NT2/D1 (cell line): ENCODE results near the gene BCCIP.

Source experiments
- DNase-seq: peaks from one replicate; pipeline ENCODE4 v3.0.0-alpha.2; 2011; ENCODE audit warnings: low read depth, low spot score
- H3K27me3 ChIP-seq: 2 replicates; pipeline ENCODE4 v1.6.0; 2011; ENCODE audit warnings: mild to moderate bottlenecking; ENCODE audit not compliant: insufficient read length, insufficient read depth
- H3K36me3 ChIP-seq: 2 replicates; pipeline ENCODE4 v1.6.1; 2011; ENCODE audit warnings: mild to moderate bottlenecking, low read length, mixed read lengths; ENCODE audit not compliant: insufficient read depth, insufficient read length
- H3K4me1 ChIP-seq: 2 replicates; pipeline ENCODE4 v1.5.1; 2011; ENCODE audit not compliant: insufficient read depth, insufficient read length
- H3K4me3 ChIP-seq: 2 replicates; pipeline ENCODE4 v1.5.1; 2011; ENCODE audit warnings: low read depth; ENCODE audit not compliant: insufficient read length
- H3K9ac ChIP-seq: 2 replicates; pipeline ENCODE4 v1.6.0; 2011; ENCODE audit warnings: low read depth; ENCODE audit not compliant: insufficient read length
- H3K9me3 ChIP-seq: 2 replicates; pipeline ENCODE4 v1.5.1; 2011; ENCODE audit warnings: mild to moderate bottlenecking, low read length; ENCODE audit not compliant: insufficient read depth
- SUZ12 ChIP-seq: IDR thresholded peaks from 2 replicates; pipeline ENCODE4 v1.6.1; 2011; ENCODE audit not compliant: insufficient read length, insufficient read depth; ENCODE audit errors: extremely low read depth
- YY1 ChIP-seq: IDR thresholded peaks from 2 replicates; pipeline ENCODE4 v1.6.1; 2011; ENCODE audit not compliant: insufficient read length, insufficient read depth
- ZNF274 ChIP-seq: IDR thresholded peaks from 2 replicates; pipeline ENCODE4 v1.6.1; 2011; ENCODE audit warnings: mild to moderate bottlenecking, low read depth, low read length

The BCCIP gene

DNA sequence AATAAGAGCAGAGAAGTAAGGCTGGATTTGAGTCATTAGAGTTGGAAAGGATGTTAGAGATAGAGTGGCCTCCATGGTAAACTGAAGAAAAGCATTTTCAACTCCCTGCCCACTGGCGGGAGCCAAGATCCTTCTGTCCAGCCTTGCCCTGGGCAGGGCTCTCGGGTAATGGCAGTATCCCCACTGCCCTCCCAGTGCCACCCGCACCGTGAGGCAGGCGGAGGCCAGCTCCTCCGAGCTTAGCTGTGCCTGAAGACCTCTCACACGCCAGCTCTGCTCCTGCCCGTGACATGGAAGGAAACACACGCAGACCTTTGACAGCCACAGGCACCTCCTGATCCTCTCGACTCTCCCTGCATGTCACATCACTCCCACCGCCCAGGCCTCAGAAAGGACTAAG, 22.3 kb downstream of the BCCIP start:
- no peaks in the 10 kb centered on the region for H3K4me1 ChIP-seq
- DNase-seq, result no peak
- H3K4me3 ChIP-seq, result no peak overlapping the region
- TF ChIP-seq SUZ12 (no peak), ZNF274 (no peak), YY1 (no peak)
- H3K36me3 ChIP-seq, result peaks cover 50% of the 10 kb centered on the region
- H3K9me3 ChIP-seq, result no peaks in the 10 kb centered on the region
- H3K27me3 ChIP-seq, result no peaks in the 10 kb centered on the region
- no peak overlapping the region for H3K9ac ChIP-seq

DNA sequence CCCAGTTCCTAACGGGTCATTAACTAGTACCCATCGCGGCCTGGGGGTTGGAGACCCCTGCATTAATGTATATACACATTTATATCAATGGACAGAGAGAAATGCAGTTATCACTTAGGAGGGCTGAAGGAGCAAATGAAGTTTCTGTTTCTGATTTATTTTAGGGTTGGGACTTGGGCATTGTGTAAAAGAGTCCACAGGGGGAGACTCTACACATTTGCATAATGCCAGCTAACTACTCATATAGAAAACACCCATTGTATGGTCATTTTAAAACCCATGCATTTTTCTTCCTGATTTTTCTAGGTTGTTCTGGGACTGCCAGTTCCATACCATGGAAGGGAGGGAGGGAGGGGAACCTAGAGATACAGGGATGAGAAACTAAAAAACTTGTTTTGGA, 23.5 kb downstream of the BCCIP start:
- H3K36me3 ChIP-seq, result peaks cover 49% of the 10 kb centered on the region
- H3K4me3 ChIP-seq, result no peak overlapping the region
- no peaks in the 10 kb centered on the region for H3K4me1 ChIP-seq
- no peaks in the 10 kb centered on the region for H3K9me3 ChIP-seq
- H3K9ac ChIP-seq, result no peak overlapping the region
- no peak for DNase-seq
- no peaks in the 10 kb centered on the region for H3K27me3 ChIP-seq
- TF ChIP-seq ZNF274 (no peak), YY1 (no peak), SUZ12 (no peak)

- TF ChIP-seq YY1, result no peak
- TF ChIP-seq SUZ12, result no peak
- H3K27me3 ChIP-seq, result no peaks in the 10 kb centered on the region
- DNase-seq, result no peak
Measured at GRCh38 chr10:125848371-125848770, 25.0 kb downstream of the BCCIP start.

DNA sequence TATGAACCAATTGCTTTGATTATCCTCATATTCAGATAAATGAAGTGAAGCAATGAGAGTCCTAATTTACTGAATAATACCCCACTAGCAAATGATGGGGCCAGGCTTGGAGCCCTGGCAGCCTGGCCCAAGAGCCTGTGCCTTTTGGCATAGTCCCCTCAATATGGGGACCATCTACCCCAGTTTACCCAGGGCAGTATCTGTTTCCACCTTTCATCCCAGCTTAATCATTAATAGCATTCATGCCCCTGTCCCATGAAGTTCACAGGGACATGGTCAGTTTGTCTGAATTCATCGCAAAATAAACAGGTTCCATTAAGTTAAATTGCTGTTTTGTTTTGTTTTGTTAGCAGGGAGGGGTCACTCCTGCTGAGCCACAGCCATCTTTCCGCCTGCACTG, 25.5 kb downstream of the BCCIP start:
- Histone ChIP-seq H3K9me3 (no peaks in the 10 kb centered on the region), H3K4me1 (no peaks in the 10 kb centered on the region), H3K36me3 (peaks cover 46% of the 10 kb centered on the region), H3K4me3 (no peak overlapping the region), H3K27me3 (no peaks in the 10 kb centered on the region), H3K9ac (no peak overlapping the region)
- DNase-seq, result no peak
- TF ChIP-seq YY1 (no peak), ZNF274 (no peak), SUZ12 (no peak)

More at GRCh38 chr10:125848371-125848770, 25.0 kb downstream of the BCCIP start:
- no peaks in the 10 kb centered on the region for H3K4me1 ChIP-seq
- no peaks in the 10 kb centered on the region for H3K9me3 ChIP-seq
- H3K36me3 ChIP-seq, result peaks cover 51% of the 10 kb centered on the region
- H3K9ac ChIP-seq, result no peak overlapping the region
- no peak overlapping the region for H3K4me3 ChIP-seq

DNA sequence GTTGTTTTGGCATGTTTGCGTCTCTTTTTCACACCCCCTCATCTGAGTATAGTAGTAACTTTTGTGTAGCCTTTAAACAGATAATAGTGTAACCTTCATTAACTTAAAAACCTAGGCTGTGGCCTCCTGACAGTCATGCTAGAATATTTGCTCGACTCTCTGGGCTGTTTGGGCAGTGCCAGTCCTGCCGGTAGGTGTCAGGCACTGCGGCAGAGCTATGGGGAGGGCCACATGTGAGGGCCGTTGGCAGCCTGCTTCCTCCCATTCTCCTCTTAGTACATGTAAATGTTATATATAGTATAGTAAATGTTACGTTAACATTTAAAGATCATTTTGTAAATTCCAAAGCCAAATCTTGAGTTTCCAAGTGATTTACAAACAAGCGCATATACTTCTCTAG, 26.1 kb downstream of the BCCIP start:
- TF ChIP-seq ZNF274 (no peak), SUZ12 (no peak), YY1 (no peak)
- DNase-seq, result no peak

DNA sequence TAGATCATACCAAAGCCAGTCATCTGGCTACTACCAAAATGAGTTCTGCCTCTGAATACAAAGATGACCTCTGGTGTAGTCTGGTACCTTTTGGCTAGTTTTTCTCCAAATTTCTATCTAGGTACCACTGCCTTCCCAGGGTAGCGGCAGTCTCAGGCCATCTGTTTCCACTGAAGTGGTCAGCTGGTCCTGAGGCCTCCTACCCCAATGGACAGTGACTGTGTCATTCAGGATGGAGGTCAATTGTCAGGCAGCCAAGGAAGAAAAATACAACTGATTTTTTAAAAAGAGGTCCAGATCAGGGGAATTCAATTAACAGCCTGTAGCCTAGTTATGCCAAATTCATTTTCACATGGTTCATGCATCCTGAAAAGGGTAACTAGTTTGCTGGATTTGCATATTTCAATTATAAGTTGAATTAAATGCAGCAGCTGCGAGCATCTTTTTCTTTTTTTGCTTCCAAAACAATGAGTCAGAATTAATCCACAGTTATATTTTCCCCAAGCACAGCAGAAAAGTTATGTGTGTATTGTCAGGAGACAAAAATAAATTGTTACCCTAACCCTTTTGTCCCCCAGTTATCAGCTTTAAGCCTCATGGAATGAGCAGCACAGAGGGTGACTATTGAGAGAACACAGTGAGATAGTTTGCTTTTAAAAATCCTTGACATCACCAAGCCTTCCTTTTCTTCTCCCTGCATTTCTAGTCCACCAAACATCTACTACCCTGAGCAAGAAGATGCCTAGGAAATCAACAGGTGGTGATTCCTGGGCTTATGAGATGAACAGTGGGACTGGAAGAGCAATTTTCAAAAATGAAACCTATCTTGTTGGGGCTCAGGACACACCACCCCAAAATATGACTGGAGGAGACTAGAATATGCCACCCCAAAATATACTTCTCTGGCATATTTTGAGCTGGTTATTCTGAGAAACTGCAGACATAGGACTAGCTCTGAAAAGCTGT, 27.7 kb downstream of the BCCIP start:
- Histone ChIP-seq H3K36me3 (peaks cover 38% of the 10 kb centered on the region), H3K9me3 (no peaks in the 10 kb centered on the region), H3K4me1 (no peaks in the 10 kb centered on the region), H3K4me3 (no peak overlapping the region), H3K27me3 (no peaks in the 10 kb centered on the region), H3K9ac (no peak overlapping the region)
- DNase-seq, result no peak
- TF ChIP-seq SUZ12 (no peak), YY1 (no peak), ZNF274 (no peak)

More for the DNA sequence above, 26.1 kb downstream of the BCCIP start:
- Histone ChIP-seq H3K36me3 (peaks cover 46% of the 10 kb centered on the region), H3K4me1 (no peaks in the 10 kb centered on the region), H3K27me3 (no peaks in the 10 kb centered on the region), H3K4me3 (no peak overlapping the region), H3K9me3 (no peaks in the 10 kb centered on the region), H3K9ac (no peak overlapping the region)

DNA sequence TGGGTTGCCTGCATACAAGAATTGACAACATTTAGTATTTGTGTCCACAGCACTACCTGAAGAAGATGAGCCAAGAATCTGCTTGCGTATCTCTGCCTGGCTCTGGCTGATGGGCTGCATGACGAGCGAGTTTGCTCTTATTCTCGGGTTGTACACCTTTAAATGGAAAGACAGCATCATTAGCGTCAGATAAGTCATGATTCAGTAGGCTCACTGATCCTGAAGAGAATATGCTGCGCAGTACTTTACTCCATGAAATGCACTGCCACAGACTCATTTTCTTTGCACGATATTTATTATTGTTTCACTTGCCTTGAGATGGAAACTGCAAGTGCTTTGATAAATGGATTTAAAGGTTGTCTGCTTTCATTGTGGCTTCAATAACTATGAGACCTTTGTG, 29.1 kb downstream of the BCCIP start:
- no peak for DNase-seq
- Histone ChIP-seq H3K9ac (no peak overlapping the region), H3K27me3 (no peaks in the 10 kb centered on the region), H3K4me3 (no peak overlapping the region), H3K36me3 (peaks cover 32% of the 10 kb centered on the region), H3K9me3 (no peaks in the 10 kb centered on the region), H3K4me1 (no peaks in the 10 kb centered on the region)
- TF ChIP-seq YY1 (no peak), SUZ12 (no peak), ZNF274 (no peak)
